ENCODE data around the gene KLHL26. TPM values are rescaled to one million over a fixed set of nuclear protein-coding genes. Genes with fewer than 3 reads are reported as not detected.
A peak's percentile ranks its signal among the peaks of the same experiment; 100 is the strongest.

The KLHL26 gene
- total and polyA plus RNA-seq, 4 donors, result 2.3 to 5.9 (median 2.4) TPM

- Histone ChIP-seq H3K27ac (ENCODE audit: low read depth in 1 of 2, low read length in 2 of 2) (peak within 1 kb of the TSS; percentile 71 to 78), H3K4me1 (ENCODE audit: control insufficient read depth in 4 of 4, insufficient read depth in 4 of 4, low read length in 3 of 4) (peaks cover 3 to 26% (median 14%) of the 10 kb centered on the region in 4 donors), H3K9ac (ENCODE audit: low read depth in 1 of 2, low read length in 2 of 2) (peak within 1 kb of the TSS; percentile 51 to 52), H3K9me3 (ENCODE audit: control insufficient read depth in 4 of 4, low read length in 3 of 4) (no peaks in the 10 kb centered on the region), H3K4me3 (ENCODE audit: low read depth in 1 of 3, low read length in 3 of 3) (peak within 1 kb of the TSS; percentile 72 to 81 (median 79)), H3K27me3 (ENCODE audit: control insufficient read depth in 4 of 4, insufficient read depth in 4 of 4, low read length in 3 of 4) (no peaks in the 10 kb centered on the region), H3K36me3 (ENCODE audit: control insufficient read depth in 4 of 4, insufficient read depth in 3 of 4, low read depth in 1 of 4, low read length in 3 of 4) (no peaks in the 10 kb centered on the region)
- whole genome bisulfite sequencing, result under 1% methylated on average over 89 of the region's 93 CpGs
- TF ChIP-seq, protein P1, sequence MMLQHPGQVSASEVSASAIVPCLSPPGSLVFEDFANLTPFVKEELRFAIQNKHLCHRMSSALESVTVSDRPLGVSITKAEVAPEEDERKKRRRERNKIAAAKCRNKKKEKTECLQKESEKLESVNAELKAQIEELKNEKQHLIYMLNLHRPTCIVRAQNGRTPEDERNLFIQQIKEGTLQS (IDR thresholded peaks at IDR 0.05), result no peak
- TF ChIP-seq, protein P2, sequence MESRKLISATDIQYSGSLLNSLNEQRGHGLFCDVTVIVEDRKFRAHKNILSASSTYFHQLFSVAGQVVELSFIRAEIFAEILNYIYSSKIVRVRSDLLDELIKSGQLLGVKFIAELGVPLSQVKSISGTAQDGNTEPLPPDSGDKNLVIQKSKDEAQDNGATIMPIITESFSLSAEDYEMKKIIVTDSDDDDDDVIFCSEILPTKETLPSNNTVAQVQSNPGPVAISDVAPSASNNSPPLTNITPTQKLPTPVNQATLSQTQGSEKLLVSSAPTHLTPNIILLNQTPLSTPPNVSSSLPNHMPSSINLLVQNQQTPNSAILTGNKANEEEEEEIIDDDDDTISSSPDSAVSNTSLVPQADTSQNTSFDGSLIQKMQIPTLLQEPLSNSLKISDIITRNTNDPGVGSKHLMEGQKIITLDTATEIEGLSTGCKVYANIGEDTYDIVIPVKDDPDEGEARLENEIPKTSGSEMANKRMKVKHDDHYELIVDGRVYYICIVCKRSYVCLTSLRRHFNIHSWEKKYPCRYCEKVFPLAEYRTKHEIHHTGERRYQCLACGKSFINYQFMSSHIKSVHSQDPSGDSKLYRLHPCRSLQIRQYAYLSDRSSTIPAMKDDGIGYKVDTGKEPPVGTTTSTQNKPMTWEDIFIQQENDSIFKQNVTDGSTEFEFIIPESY (IDR thresholded peaks at IDR 0.05), result no peak
- TF ChIP-seq YY1 (IDR thresholded peaks at IDR 0.05), result peak; percentile 41
- TF ChIP-seq JUND (IDR thresholded peaks at IDR 0.05), result no peak
- TF ChIP-seq HNF4G (IDR thresholded peaks at IDR 0.05), result no peak
- TF ChIP-seq SP1 (IDR thresholded peaks at IDR 0.05), result no peak
- no peak for TF ChIP-seq TAF1 (conservative IDR thresholded peaks at IDR 0.05)
- no peak for TF ChIP-seq HNF4A (conservative IDR thresholded peaks at IDR 0.05)
- no peak for TF ChIP-seq EGR1 (IDR thresholded peaks at IDR 0.05; ENCODE audit: low read depth in 2 of 2)
- TF ChIP-seq REST (IDR thresholded peaks at IDR 0.05), result peak; percentile 95
- TF ChIP-seq MAX (IDR thresholded peaks at IDR 0.05), result no peak
- peak in 1 of 2 donors; percentile 55 for TF ChIP-seq RAD21 (IDR thresholded peaks at IDR 0.05)
- TF ChIP-seq FOXA1 (IDR thresholded peaks at IDR 0.05), result no peak
- TF ChIP-seq FOXA2 (IDR thresholded peaks at IDR 0.05), result no peak
- TF ChIP-seq GABPA (IDR thresholded peaks at IDR 0.05 in 1 of 2, conservative IDR thresholded peaks at IDR 0.05 in 1 of 2), result no peak
- TF ChIP-seq CTCF (IDR thresholded peaks at IDR 0.05; ENCODE audit: low read depth, low read length, missing input control), result peak; percentile 10
- TF ChIP-seq NR2F2 (IDR thresholded peaks at IDR 0.05), result no peak
- peak in 1 of 2 donors; percentile 8 for TF ChIP-seq RXRA (IDR thresholded peaks at IDR 0.05)
- DNase-seq (ENCODE audit: low spot score), result peak; percentile 89
Observed at GRCh38 chr19:18683109-18683957, 46.5 kb downstream of the KLHL26 start, which contains the start of gene CRTC1. Gene CRTC1, plus strand, starts transcription at chr19:18683680. Its CDS starts 23 bp downstream, at chr19:18683703.

All from liver (tissue), 9 donors.